Mesothelial cell of epicardium (in vitro differentiated cells): ENCODE measurements around the gene TMF1. TPM values are rescaled to one million over a fixed set of nuclear protein-coding genes. Genes with fewer than 3 reads are reported as not detected.

ENCODE experiments used
- DNase-seq, 2 experiments: peaks; one replicate each; pipeline ENCODE4 v3.0.0; 2021; ENCODE audit warnings: low spot score in 2 of 2; ENCODE audit not compliant: unreplicated experiment in 2 of 2
- H3K27ac Mint-ChIP-seq: 2 replicates; pipeline ENCODE4 v1.8.0; 2021; ENCODE audit warnings: mixed read lengths
- H3K27me3 Mint-ChIP-seq: 2 replicates; pipeline ENCODE4 v1.8.0; 2021; ENCODE audit warnings: low read depth, mixed read lengths
- H3K36me3 Mint-ChIP-seq: 2 replicates; pipeline ENCODE4 v1.8.0; 2021; ENCODE audit warnings: mixed read lengths
- H3K4me1 Mint-ChIP-seq: 2 replicates; pipeline ENCODE4 v1.8.0; 2021; ENCODE audit warnings: mixed read lengths
- H3K4me3 Mint-ChIP-seq: 2 replicates; pipeline ENCODE4 v1.8.0; 2021; ENCODE audit warnings: mild to moderate bottlenecking, moderate library complexity, mixed read lengths
- H3K9me3 Mint-ChIP-seq: 2 replicates; pipeline ENCODE4 v1.8.0; 2021; ENCODE audit warnings: mixed read lengths
- total RNA-seq: library from RNA; stranded (reverse); gene quantifications from 3 replicates; pipeline ENCODE4 v1.2.1, GENCODE V29; 2021
- TF ChIP-seq, protein P1 (sequence below): fragments of 200-600 bp; sonication (generic); IDR thresholded peaks from one replicate; pipeline ENCODE4 v1.5.0; 2021; ENCODE audit warnings: antibody characterized with exemption; ENCODE audit not compliant: unreplicated experiment

TMF1 gene
- total RNA-seq, 1 donor from 2014 or later = 39.4 TPM

DNA sequence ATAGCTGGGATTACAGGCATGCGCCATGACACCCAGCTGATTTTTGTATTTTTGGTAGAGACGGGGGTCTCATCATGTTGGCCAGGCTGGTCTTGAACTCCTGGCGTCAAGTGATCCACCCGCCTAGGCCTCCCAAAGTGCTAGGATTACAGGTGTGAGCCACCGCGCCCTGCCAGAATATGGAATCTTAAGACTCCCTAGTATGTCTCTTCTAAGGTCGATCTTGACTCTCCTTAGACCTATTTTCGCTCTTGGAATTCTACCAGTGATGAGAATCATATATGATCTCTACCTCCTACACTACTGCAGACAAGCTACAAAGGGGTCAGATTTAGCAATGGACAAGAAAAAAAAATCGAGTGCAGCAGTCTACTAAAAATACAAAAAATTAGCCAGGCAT, 19.4 kb downstream of the TMF1 start:
- no peak overlapping the region for H3K4me3 Mint-ChIP-seq
- peaks cover 48% of the 10 kb centered on the region for H3K36me3 Mint-ChIP-seq
- TF ChIP-seq, protein P1, sequence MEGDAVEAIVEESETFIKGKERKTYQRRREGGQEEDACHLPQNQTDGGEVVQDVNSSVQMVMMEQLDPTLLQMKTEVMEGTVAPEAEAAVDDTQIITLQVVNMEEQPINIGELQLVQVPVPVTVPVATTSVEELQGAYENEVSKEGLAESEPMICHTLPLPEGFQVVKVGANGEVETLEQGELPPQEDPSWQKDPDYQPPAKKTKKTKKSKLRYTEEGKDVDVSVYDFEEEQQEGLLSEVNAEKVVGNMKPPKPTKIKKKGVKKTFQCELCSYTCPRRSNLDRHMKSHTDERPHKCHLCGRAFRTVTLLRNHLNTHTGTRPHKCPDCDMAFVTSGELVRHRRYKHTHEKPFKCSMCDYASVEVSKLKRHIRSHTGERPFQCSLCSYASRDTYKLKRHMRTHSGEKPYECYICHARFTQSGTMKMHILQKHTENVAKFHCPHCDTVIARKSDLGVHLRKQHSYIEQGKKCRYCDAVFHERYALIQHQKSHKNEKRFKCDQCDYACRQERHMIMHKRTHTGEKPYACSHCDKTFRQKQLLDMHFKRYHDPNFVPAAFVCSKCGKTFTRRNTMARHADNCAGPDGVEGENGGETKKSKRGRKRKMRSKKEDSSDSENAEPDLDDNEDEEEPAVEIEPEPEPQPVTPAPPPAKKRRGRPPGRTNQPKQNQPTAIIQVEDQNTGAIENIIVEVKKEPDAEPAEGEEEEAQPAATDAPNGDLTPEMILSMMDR = no peak
- H3K4me1 Mint-ChIP-seq = no peaks in the 10 kb centered on the region
- no peaks in the 10 kb centered on the region for H3K27me3 Mint-ChIP-seq
- DNase-seq = no peak
- H3K9me3 Mint-ChIP-seq = no peaks in the 10 kb centered on the region
- H3K27ac Mint-ChIP-seq = no peak overlapping the region

DNA sequence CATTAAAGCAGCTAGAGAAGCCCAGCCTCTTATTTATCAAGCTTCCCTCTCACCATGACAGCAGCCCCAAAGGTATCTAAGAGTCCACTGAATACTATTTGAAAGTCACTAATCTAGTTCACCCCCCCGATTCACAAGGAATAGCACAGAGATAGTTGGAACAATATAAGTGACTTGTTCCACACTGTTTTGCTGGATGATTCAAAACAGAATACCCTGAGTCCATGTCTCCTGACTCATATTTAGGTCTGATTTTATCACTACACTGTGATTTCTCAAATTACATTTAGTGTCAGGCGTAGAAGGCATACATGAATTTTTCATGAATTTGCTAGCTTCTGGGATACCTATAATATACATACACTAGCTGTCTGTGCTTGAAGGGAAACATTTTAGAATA, 20.0 kb downstream of the TMF1 start:
- H3K36me3 Mint-ChIP-seq = peaks cover 50% of the 10 kb centered on the region
- H3K27ac Mint-ChIP-seq = peak overlapping the region; percentile 47
- H3K4me3 Mint-ChIP-seq = no peak overlapping the region
- no peaks in the 10 kb centered on the region for H3K27me3 Mint-ChIP-seq
- DNase-seq = no peak
- H3K4me1 Mint-ChIP-seq = no peaks in the 10 kb centered on the region
- TF ChIP-seq, protein P1 = no peak
- H3K9me3 Mint-ChIP-seq = no peaks in the 10 kb centered on the region

DNA sequence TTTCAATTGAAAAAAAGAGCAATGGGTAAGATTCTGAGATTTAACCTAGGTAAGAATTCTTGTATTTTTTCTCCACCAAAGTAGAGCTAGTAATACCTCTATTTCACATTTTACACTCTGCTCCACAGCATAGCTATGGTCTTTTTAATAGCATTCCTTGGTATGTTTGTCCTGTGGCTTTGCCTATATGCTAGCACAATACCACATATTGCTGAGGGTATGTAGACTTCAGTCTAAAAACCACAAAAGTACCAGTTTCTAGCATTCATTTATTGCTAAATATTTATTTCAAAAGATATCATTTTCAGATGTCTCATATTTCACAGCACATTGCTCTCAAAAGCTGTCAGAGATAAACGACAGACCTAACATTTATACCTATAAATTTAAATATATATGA, 20.5 kb downstream of the TMF1 start:
- no peak overlapping the region for H3K4me3 Mint-ChIP-seq
- DNase-seq = no peak
- H3K36me3 Mint-ChIP-seq = peaks cover 48% of the 10 kb centered on the region

DNA sequence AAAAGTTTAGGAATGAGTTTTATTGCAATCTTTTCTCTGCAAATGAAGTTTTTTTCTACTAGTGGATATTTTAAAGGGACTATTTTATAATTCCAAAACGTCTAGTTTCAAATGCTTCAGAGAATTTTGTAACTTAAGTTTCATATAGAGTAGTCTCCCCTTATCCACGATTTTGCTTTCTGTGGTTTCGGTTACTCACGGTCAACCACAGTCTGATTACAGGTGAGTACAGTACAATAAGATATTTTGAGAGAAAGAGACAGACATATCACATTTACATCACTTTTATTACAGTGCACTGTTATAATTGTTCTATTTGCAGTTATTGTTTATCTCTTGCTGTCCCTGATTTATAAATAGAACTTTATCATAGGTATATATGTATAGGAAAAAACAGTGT, 31.3 kb downstream of the TMF1 start:
- peaks cover 16% of the 10 kb centered on the region for H3K36me3 Mint-ChIP-seq
- H3K27ac Mint-ChIP-seq = no peak overlapping the region
- H3K27me3 Mint-ChIP-seq = no peaks in the 10 kb centered on the region
- H3K4me1 Mint-ChIP-seq = no peaks in the 10 kb centered on the region
- no peak overlapping the region for H3K4me3 Mint-ChIP-seq
- H3K9me3 Mint-ChIP-seq = no peaks in the 10 kb centered on the region
- no peak for DNase-seq
- TF ChIP-seq, protein P1 = no peak

More for the DNA sequence above, 20.5 kb downstream of the TMF1 start:
- TF ChIP-seq, protein P1 = no peak
- H3K4me1 Mint-ChIP-seq = no peaks in the 10 kb centered on the region
- no peaks in the 10 kb centered on the region for H3K9me3 Mint-ChIP-seq
- no peaks in the 10 kb centered on the region for H3K27me3 Mint-ChIP-seq
- H3K27ac Mint-ChIP-seq = no peak overlapping the region

DNA sequence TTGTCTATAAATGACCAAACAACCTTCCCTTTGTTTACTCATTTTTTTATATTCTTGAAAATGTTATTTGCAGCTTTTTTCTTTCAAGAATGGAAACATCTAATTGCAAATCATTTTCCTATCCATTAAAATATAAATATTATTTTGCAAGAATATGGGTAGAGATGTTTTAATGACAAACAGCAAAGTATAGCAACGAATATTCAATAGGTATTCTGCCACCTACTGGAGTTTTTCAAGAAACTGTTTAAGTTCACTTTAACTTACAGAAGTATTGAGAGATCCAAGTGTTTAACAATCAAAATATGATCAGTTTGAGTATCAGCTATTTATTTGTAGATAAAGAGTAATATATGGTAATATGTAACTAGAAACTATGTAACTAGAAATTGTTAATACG, 31.7 kb downstream of the TMF1 start:
- Mint-ChIP-seq H3K9me3 (no peaks in the 10 kb centered on the region), H3K27ac (no peak overlapping the region), H3K4me1 (no peaks in the 10 kb centered on the region), H3K36me3 (peaks cover 12% of the 10 kb centered on the region), H3K4me3 (no peak overlapping the region), H3K27me3 (no peaks in the 10 kb centered on the region)
- TF ChIP-seq, protein P1 = no peak
- DNase-seq = no peak

DNA sequence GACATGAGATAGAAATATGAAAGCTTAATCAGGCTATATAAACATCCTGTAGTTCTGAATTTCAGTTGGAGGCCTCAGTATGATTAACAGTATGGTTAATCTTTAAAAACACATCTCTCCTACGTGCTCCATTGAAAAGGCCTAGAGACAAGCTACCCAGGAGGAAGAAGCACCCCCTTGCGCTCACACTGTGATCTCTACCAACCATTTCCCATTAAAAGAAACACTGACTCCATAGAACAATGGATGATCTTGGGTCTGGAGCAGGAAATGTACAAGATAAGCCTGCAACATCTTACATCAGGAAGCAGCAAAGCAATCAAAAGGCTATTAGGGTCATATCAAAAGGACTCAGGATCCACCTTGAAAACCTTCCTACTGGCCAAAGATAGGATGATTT, 35.2 kb downstream of the TMF1 start:
- no peaks in the 10 kb centered on the region for H3K9me3 Mint-ChIP-seq
- TF ChIP-seq, protein P1 = no peak
- no peak for DNase-seq
- H3K4me3 Mint-ChIP-seq = no peak overlapping the region
- no peaks in the 10 kb centered on the region for H3K27me3 Mint-ChIP-seq
- H3K27ac Mint-ChIP-seq = no peak overlapping the region
- H3K4me1 Mint-ChIP-seq = peaks cover 14% of the 10 kb centered on the region
- H3K36me3 Mint-ChIP-seq = peaks cover 8% of the 10 kb centered on the region
